Measurements from ENCODE around the gene SIRPB2.

Gene SIRPB2

GRCh38 chr20:1517010-1517409, 25.8 kb upstream of the SIRPB2 start:
- DNase-seq (ENCODE audit: low read depth): no peak
- no peak for TF ChIP-seq CTCF (IDR thresholded peaks at IDR 0.05; ENCODE audit: control insufficient read depth, insufficient read depth, low read depth, low read length, missing control alignments)
- no peak overlapping the region for H3K4me3 ChIP-seq (ENCODE audit: control insufficient read depth, low read depth, low read length)

- DNase-seq (ENCODE audit: low read depth): no peak
Measured at GRCh38 chr20:1513801-1514200, 22.6 kb upstream of the SIRPB2 start.

GRCh38 chr20:1509237-1509636, 18.0 kb upstream of the SIRPB2 start:
- DNase-seq (ENCODE audit: low read depth): no peak
- TF ChIP-seq CTCF (IDR thresholded peaks at IDR 0.05; ENCODE audit: control insufficient read depth, insufficient read depth, low read depth, low read length, missing control alignments): peak; percentile 52
- no peak overlapping the region for H3K4me3 ChIP-seq (ENCODE audit: control insufficient read depth, low read depth, low read length)

More at GRCh38 chr20:1513801-1514200, 22.6 kb upstream of the SIRPB2 start:
- H3K4me3 ChIP-seq (ENCODE audit: control insufficient read depth, low read depth, low read length): no peak overlapping the region
- TF ChIP-seq CTCF (IDR thresholded peaks at IDR 0.05; ENCODE audit: control insufficient read depth, insufficient read depth, low read depth, low read length, missing control alignments): no peak

GRCh38 chr20:1508574-1508973, 17.4 kb upstream of the SIRPB2 start:
- no peak overlapping the region for H3K4me3 ChIP-seq (ENCODE audit: control insufficient read depth, low read depth, low read length)
- DNase-seq (ENCODE audit: low read depth): no peak
- no peak for TF ChIP-seq CTCF (IDR thresholded peaks at IDR 0.05; ENCODE audit: control insufficient read depth, insufficient read depth, low read depth, low read length, missing control alignments)

GRCh38 chr20:1507276-1507675, 16.1 kb upstream of the SIRPB2 start:
- no peak for DNase-seq (ENCODE audit: low read depth)
- no peak for TF ChIP-seq CTCF (IDR thresholded peaks at IDR 0.05; ENCODE audit: control insufficient read depth, insufficient read depth, low read depth, low read length, missing control alignments)
- H3K4me3 ChIP-seq (ENCODE audit: control insufficient read depth, low read depth, low read length): no peak overlapping the region

- no peak overlapping the region for H3K4me3 ChIP-seq (ENCODE audit: control insufficient read depth, low read depth, low read length)
- TF ChIP-seq CTCF (IDR thresholded peaks at IDR 0.05; ENCODE audit: control insufficient read depth, insufficient read depth, low read depth, low read length, missing control alignments): no peak
- DNase-seq (ENCODE audit: low read depth): no peak
Measured at GRCh38 chr20:1505871-1506270, 14.7 kb upstream of the SIRPB2 start.

DNA sequence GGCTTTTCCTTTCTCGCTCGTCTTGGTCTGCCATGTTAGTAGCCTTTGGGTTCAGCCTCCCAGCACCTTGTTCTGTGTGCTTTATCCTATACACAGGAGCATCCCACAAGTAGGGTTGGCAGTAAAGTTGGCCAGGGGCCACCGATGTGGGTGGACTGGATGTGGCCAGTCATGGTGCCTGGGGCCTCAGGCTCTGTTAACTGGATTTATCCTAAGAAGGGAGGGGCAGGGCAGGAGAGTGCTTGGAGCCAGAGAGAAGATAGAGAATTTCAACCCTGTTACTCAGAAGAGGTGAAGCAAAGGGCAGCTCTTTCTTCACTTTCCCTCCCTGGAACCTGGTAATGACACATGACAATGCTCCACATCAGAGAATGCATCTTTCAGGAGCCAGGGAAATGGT, 14.1 kb upstream of the SIRPB2 start:
- no peak for TF ChIP-seq CTCF (IDR thresholded peaks at IDR 0.05; ENCODE audit: control insufficient read depth, insufficient read depth, low read depth, low read length, missing control alignments)
- no peak for DNase-seq (ENCODE audit: low read depth)
- H3K4me3 ChIP-seq (ENCODE audit: control insufficient read depth, low read depth, low read length): no peak overlapping the region
